GM21576 (cell line): Measurements from ENCODE around the gene IRS2.

Experiments
- ATAC-seq: cut with Tn5 transposase; IDR thresholded peaks from one replicate; pipeline ENCODE4 v1.9.1; 2021; ENCODE audit warnings: mild to moderate bottlenecking, moderate library complexity; ENCODE audit not compliant: unreplicated experiment

Gene IRS2

DNA sequence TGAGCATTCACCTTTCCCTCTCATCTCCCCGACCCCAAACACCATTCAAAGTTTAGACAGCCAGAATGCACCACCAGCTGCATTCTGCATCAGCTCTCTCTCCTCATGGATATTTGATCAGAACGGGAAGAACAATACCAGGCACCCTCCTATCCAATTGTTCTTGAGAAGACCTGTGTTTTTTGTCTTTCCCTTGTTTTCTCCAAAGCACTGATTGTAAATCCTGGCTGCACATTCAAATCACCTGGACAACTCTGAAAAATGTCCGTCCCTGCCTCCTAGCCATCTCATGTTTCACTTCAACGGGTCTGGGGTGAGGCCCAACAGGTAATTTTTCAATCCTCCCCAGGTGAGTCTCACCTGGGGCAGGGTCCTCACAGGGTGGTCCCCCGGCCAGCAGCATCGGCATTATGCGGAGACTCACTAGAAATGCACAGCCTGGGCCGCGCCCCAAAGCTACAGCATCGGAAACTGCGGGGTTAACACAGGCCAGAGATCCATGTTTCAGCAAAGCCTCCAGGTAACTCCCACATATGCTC, 5.5 kb downstream of the IRS2 start:
- no peak for ATAC-seq

DNA sequence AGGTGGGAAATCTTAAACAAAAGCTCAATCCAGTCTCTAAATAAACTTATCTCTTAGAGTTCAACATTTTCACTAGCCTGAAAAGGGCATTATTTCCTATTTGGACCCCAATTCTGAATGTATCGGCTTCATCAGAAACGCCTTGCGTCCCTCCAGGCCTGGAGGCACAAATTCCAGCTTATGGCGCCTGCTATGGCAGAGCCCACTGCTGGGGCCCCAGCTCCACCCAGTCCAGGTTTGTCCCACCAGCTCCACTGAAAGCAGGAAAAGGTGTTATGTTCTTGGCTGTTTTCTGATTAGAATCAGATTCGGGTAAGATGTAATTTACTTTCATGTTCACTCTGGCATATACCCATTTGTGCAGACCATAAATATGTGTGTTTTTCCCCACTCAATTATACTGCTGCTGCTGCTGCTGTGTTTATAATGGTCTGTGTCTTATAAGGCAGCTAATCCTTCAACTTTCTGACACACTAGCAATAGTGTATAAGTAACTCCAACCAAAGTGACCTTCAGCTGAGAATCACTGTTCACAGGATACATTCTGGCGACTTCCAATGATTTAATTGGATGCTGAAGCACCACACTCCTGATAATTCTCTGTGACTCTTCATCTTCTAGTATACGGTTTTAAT, 6.4 kb downstream of the IRS2 start:
- ATAC-seq, result no peak

DNA sequence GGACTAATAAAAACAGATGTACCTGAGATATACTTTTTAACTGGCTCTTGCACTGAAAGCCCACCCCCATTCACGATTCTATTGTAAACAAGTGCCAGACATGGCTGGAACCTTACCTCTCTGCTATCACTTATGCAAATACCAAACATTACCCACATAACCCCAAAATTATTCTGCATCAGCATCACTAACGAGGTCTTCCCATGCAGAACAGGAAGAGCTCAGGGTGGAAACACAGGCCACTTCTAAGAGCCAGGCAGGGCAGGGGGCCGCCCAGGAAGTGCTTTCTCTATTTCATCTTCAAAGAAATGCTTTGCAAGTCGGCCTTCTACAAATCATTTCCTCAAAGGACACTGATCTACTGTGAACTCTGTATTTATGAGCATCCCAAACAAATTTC, 7.3 kb downstream of the IRS2 start:
- no peak for ATAC-seq

DNA sequence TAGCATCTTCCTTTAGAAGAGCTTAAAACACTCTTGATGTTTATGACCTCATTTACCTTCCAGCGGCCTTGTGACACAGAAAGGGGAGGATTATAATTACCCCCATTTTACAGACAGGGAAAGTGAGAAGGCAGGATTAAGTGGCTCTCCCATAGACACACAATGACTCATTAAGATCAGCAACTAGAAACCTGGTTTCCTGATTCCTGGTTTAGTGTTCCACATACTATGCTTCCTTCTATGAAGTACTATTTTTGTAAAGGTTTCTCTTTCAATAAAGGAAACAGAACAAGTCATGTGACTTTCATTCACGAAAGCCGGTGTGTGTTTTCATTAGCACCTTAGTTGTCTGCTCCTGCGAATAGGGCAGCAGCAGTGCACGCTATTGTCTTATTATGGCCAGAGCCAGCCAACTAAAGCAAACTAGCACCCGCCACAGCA, 8.3 kb downstream of the IRS2 start:
- ATAC-seq, result no peak

DNA sequence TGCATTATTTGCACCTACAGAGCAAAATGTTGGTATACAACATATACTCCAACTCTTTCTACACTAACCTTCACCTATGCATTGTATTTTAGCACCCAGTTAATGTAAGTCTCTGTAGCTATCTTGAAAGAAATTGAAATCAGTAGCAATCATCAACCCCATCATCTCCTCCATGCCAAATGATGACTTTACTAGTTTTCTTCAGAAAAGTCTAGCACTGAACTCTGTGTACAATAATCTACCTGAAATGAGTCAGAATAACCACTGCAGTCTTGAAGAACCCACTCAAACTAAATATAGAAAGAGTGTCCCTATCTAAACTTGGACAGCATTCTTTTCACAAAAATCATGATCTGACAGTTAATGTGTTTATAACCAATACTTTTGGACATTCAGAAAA, 9.8 kb downstream of the IRS2 start:
- ATAC-seq, result no peak

DNA sequence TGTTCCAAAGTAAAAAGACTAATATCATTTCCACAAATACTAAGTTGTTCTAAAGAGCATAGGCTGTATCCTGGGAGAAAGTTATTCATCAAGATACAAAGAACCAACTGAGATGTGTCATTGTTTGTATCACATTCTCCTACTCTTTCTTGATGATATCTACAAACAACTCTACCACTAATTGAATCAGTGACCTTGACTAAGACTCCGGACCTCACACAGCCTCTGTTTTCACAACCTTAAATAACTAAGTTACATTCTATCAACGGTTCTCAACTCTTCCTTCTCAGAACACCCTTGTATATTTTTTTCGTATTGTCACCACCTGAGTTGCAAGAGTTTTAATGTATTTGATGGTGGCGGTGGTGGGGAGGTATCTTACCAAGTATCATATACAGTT, 12.6 kb downstream of the IRS2 start:
- no peak for ATAC-seq

DNA sequence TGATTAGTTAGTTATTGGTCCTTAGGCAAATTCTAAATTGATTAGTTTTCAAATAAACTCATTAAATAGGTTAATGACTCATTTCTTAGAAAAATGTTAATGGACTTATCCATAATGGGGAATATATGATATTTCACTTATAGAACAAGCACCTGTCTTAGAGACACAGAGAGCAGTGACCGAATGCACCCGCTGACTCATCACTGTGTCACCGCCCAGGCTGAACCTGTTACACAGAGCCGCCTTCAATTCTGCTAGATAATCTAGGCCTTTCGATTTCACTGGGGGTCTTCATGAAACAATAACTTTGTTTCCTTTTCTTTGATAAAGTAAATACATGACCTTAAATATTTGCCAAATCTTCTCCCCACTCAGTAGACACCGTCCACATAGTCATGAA, 13.1 kb downstream of the IRS2 start:
- no peak for ATAC-seq

DNA sequence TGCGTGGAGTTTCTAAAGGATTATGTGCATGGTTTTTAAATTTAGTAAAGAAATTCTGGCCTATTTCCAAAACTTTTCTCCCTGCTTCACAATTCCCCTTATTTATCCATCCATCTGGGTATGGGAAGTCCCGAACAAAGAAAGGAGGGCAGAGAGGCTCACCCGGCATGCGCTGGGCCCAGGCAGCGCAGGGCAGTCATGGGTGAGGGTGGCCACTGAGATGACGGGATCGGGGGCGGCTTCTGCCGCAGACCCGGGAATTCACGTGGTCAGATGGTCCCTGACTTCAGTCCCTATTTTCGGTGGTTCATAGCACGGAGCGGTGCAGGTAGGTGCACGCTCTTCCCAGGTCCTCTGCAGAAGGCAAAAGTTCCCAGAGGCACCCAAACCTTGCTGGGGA, 14.5 kb downstream of the IRS2 start:
- ATAC-seq, result no peak

DNA sequence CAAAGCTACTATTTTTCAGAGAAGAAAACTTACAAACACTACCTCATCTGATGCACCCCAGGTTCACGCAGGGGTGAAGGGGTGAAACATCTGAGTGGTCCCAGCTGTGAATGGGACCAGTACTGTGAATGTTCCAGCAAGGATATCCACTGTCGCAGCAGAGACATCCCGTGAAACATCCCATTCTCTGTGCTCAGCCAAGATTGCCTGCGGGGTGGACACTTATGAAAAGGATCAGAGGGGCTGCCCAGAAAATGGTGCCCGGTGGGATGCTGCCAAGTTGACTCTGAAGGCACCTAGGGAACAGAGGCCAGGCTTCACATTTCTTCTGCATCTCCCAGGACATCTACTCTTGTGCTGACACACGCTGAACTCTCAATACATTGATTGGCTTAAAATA, 15.9 kb downstream of the IRS2 start:
- no peak for ATAC-seq

DNA sequence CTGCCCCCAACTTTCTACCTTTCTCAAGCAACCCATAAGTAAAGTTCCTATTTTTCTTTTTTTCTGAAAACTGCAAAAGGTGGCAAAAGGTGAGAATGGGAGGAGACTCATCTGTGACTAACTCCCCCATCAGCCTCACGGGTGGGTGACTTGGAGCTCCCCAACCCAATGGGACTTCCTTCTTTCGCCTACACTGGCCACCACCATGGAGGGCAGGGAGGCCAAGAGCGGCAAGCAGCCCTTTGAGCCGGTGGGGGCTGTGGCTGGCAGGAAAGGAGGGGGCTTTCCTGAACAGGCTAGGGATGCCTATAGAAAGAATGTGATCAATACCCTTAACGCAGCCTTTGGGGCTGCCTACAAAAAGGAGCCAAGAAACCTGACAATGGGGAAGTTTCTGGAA, 16.5 kb downstream of the IRS2 start:
- ATAC-seq, result no peak

DNA sequence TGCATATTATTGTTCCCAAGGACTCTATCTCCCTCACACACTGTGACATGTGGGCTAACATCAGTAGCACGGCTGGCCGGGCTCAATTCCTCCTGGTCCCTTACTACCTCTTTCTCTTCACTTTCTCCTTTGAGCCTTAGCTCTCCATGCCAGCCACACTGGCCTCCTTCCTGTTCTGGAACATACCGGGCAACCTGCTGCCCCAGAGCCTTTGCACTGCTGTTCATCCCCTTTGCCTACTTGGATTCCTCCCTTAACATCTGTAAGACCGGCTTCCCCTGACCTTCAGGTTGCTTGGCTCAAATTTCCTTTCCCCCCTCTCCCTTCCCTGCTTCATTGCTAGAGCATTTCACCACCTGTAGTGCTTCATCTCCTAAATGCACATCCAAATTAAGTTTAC, 17.1 kb downstream of the IRS2 start:
- no peak for ATAC-seq

DNA sequence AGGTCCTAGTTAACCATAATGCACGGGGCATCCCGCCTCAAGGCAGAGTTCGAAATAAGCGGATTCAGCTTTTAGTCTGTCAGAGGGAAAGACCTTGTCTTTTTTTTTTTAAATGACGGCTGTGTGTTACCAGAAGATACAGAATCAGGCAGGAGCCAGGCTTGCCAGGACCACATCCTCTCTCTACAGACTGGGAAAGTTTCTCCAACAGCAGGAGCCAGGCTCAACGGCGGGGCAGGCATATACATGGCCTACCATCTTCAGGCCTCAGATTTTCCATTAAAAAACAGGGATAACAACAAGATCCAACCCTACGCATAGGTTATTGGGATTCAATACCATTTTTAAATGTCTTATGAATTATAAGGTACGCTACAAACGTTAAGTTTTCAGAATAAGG, 17.8 kb downstream of the IRS2 start:
- ATAC-seq, result no peak

DNA sequence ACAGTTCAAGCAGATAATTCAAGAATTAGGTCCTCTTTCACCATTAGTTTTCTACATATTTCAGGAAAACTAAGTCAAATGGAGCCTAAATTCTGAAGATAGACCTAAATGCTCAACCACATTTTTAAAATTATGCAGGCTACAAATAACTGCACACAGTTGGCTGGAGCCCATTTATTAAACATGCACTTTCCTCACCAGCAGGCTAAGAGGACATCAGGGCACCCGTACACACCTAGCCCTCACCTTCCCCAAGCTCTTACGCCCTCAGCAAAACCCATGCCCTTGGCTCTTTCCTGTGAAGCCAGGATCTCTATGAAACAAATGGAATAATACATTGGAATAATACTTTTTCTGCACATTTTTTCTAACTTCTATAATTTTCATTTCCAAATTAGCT, 18.2 kb downstream of the IRS2 start:
- ATAC-seq, result no peak

DNA sequence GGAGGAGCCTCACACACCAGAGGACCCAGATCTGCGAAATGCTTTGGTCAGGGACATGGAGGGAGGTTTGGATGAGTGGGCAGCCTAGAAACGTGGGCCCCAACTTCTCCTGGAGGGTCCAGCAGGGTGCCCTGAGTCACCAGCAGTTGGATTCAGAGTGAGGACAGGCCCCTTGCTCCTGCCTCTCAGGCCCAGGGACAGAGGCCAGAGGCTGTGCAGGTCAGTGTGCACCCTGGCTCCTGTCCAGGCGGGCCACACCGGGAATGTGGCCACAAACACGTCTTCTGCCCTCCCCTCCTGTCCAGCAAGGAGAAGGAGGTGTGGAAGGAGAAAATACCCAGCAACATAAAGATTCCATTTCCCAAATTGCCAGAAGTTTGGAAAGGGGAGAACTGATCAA, 19.4 kb downstream of the IRS2 start:
- ATAC-seq, result no peak

DNA sequence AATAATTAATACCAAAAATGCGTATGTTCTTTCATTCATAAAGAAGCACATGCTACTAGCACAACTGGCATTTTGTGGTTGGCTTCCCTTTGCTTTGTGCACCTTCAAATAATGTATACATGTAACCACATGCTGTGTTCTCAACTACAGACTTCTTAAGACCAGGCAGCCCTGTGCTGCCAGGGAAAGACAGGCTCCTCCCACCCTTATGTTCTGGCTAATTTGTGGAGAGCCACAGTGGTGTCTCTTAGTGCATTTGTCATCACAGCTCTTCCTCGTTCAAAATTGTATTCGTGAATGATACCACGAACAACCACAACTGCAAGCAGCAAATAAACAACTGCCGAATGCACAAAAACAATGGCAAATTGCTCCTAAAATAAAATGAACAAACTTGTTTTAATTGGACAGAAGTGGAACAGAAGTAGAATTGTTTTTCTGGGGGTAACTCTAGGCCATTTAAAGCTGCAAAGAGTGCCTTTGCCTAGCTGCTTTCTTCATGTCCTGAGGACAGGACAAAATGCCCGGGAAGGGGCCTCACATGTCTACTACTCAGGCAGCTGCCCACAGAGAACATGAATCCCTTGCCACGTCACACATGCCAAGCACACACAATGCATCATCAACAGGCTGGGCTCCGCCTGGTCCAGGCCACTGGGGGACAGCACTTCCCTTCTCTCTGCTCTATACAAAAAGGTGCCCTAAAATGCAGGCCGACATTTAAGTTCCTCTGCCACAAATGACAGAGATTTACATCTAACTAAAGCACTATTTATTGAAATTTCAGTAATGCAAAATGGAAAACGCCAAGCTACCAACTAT, 21.7 kb downstream of the IRS2 start:
- ATAC-seq, result no peak

DNA sequence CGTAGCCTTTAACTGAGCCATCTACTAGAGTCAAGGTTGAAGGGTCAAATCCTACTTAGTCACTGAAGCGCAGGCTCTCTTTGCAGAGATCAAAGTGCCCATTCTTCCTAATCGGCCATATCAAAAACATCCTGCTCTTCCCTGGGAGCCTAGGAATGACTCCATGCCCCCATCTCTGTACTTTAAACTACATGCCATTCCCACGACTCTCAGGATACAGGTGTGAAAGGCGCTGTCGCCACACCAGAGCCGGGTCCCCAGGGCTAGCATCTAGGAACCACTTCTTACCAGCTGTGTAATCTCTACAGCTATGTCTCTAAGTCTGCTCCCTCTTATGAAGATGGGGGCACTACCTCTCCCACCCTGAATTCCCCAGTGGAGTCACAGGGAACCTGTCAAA, 22.3 kb downstream of the IRS2 start:
- ATAC-seq, result no peak

DNA sequence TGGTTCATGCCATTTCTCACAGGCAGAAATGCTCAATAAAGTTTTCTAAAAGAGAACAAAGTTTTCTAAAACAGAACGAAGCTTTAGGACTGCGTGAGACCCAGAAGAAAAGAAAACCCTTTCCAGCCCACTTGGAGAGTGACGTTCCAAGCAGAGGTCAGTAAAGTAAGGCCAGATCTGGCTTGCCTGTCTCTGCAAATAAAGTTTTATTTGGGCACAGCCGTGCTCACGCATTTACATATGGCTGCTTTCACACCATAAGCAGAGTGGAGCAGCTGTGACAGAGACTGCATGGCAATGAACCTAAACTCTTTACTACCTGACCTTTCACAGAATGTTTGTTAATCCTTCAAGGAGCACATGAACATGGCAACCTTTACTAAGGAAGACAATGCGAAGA, 23.6 kb downstream of the IRS2 start:
- ATAC-seq, result no peak

DNA sequence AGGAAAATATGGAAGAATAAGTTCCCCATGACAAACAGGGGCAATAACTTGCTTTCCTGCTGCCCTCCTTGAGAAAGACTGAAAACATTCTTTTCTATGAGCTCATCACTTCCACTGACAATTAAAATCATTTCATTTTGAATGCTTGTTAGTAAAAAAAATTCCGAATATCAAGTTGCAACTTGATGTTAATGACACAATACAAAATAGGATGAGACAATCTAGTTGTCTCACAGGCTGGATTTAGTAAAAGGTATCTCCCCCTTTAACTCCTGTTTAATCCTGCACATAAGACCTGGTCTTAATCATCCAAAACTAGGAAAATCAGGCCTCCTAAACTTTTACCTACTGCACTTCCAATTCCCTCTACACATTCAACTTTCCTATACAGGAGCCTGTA, 24.7 kb downstream of the IRS2 start:
- ATAC-seq, result no peak

DNA sequence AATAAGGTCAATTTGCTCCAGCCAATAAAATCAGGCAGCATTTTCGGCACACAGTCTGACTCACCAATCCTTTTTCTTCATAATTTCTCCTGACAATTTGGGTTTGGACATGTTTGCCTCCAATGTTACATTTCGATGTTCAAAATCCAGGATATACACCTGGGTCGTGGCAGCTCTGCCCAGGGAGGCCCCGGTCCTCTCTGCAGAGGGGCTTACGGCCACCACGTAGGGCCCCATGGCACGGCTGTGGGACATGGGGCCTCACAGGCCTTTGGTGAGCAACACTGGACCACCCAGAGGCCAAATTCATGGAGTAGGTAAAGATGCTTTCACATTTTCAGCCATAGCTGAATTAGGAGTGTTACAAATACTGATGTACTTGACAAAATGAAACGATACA, 25.4 kb downstream of the IRS2 start:
- no peak for ATAC-seq

DNA sequence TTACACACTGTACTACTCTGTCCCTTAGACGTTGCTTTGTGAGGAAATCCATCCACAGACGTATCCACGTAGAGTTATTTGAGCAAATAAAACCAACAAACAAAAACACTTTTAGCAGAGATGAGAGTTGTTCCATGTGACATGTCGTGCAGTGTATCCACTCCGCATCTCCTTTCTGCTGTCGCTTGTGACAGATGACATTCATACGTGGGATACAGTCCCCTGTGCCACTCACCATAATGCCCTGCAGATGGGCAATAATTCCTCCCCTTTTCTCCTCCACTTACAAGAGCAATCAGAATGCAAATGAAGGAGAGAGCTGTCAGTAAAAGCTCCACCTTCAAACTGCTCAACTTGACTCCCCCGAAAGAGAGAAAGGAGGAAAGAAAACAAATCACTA, 26.0 kb downstream of the IRS2 start:
- ATAC-seq, result no peak

DNA sequence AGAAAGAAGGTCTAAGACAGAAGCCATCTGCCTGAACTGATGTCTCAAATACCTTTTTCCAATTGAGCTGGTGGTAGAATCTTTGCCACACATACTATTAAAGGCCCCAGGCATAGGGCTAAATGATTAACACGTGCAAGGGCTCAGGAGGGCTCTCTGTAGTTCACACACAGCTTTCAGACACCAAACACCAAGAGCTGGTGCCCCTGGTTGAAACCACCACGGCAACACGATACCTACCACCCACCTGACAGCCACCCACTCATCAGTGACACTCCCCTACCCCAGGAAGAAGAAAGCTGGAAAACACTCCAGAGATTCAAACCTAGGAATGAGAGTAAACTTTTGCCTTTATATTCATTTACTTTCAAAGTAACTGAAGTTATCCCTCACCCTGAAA, 26.8 kb downstream of the IRS2 start:
- ATAC-seq, result no peak

DNA sequence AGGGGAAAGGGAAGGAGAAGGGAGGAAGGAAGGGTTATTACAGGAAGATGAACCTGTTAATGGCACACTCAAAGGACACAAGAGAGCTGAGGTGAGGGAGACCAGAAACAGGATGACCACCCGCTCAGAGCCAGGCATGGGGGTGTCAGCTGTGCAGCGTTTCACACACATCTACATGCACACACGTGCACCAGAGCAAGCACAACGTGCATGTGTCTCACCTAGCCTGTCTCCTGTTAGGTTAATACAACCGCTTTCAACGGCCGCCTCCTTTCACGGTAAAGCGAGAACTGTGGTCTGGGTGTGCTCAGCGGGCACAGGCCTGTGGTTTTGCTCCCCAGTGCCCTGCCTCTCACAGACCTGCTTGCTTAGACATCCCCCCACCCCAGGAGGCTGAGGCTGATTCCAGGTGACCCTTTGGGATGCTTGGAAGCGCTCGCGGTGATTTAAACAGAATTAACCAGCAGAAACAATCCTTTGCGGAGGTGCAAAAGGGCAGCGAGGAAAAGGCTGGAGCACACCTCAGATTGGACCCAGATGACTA, 27.4 kb downstream of the IRS2 start:
- ATAC-seq, result no peak
